ENCODE measurements around the gene BCAP31. TPM values are rescaled to one million over a fixed set of nuclear protein-coding genes. Genes with fewer than 3 reads are reported as not detected.

The BCAP31 gene
- total and polyA plus RNA-seq, 3 donors from 2014 or later, result 149 to 222 (median 153) TPM

GRCh38 chrX:153767674-153768055, 43.5 kb upstream of the BCAP31 start:
- TF ChIP-seq POLR2A (IDR thresholded peaks at IDR 0.05) (no peak), CTCF (IDR thresholded peaks at IDR 0.05) (no peak)
- peaks cover 14% of the 10 kb centered on the region for H3K4me1 ChIP-seq
- H3K27ac ChIP-seq, result no peak overlapping the region
- no peaks in the 10 kb centered on the region for H3K9me3 ChIP-seq
- H3K4me3 ChIP-seq, result no peak overlapping the region
- intact Hi-C loops (cut with DNase I; ENCODE audit: low total_unique reads), result loop anchor here (10.0 kb wide), 1 partner anchor 187 kb away; no protein-coding TSS in a partner anchor
- no peaks in the 10 kb centered on the region for H3K36me3 ChIP-seq (ENCODE audit: low read depth, missing control alignments)
- H3K27me3 ChIP-seq, result no peaks in the 10 kb centered on the region
- DNase-seq, result no peak
- WGBS, 2 donors, result 93% methylated on average over 15 of the region's 20 CpGs; no CpG with 5 or more reads in 1 of the 2 donors

- Histone ChIP-seq H3K4me1 (peaks cover 14% of the 10 kb centered on the region), H3K36me3 (ENCODE audit: low read depth, missing control alignments) (no peaks in the 10 kb centered on the region), H3K9me3 (no peaks in the 10 kb centered on the region), H3K27ac (no peak overlapping the region), H3K4me3 (no peak overlapping the region), H3K27me3 (no peaks in the 10 kb centered on the region)
- TF ChIP-seq POLR2A (IDR thresholded peaks at IDR 0.05), result no peak
- no peak for TF ChIP-seq CTCF (IDR thresholded peaks at IDR 0.05)
- DNase-seq, result no peak
- WGBS, 2 donors, result 85% methylated on average over 50 of the region's 56 CpGs; no CpG with 5 or more reads in 1 of the 2 donors
- intact Hi-C loops (cut with DNase I; ENCODE audit: low total_unique reads), result loop anchor here (10.0 kb wide), 1 partner anchor 188 kb away; no protein-coding TSS in a partner anchor
These were observed 42.9 kb upstream of the BCAP31 start for GRCh38 chrX:153766871-153767673.

GRCh38 chrX:153766098-153766817, 42.1 kb upstream of the BCAP31 start:
- H3K27me3 ChIP-seq, result no peaks in the 10 kb centered on the region
- H3K9me3 ChIP-seq, result no peaks in the 10 kb centered on the region
- H3K4me1 ChIP-seq, result peaks cover 14% of the 10 kb centered on the region
- no peak overlapping the region for H3K4me3 ChIP-seq
- WGBS, 2 donors, result 34 to 47% methylated on average over 11 to 20 of the region's 21 CpGs
- intact Hi-C loops (cut with DNase I; ENCODE audit: low total_unique reads), result loop anchor here (10.0 kb wide), 1 partner anchor 189 kb away; no protein-coding TSS in a partner anchor
- no peak for DNase-seq
- H3K27ac ChIP-seq, result peak overlapping the region; percentile 72
- no peaks in the 10 kb centered on the region for H3K36me3 ChIP-seq (ENCODE audit: low read depth, missing control alignments)
- TF ChIP-seq POLR2A (IDR thresholded peaks at IDR 0.05) (no peak), CTCF (IDR thresholded peaks at IDR 0.05) (no peak)

GRCh38 chrX:153765138-153766079, 41.2 kb upstream of the BCAP31 start:
- Histone ChIP-seq H3K9me3 (no peaks in the 10 kb centered on the region), H3K27me3 (no peaks in the 10 kb centered on the region), H3K4me3 (no peak overlapping the region), H3K4me1 (peaks cover 14% of the 10 kb centered on the region), H3K27ac (peak overlapping the region; percentile 72), H3K36me3 (ENCODE audit: low read depth, missing control alignments) (no peaks in the 10 kb centered on the region)
- intact Hi-C loops (cut with DNase I; ENCODE audit: low total_unique reads), result loop anchor here (10.0 kb wide), 1 partner anchor 189 kb away; no protein-coding TSS in a partner anchor
- WGBS, 2 donors, result 56% methylated on average over 11 of the region's 27 CpGs; no CpG with 5 or more reads in 1 of the 2 donors
- TF ChIP-seq POLR2A (IDR thresholded peaks at IDR 0.05) (no peak), CTCF (IDR thresholded peaks at IDR 0.05) (no peak)
- peak; percentile 65 for DNase-seq
